DND-41 (cell line): Measurements from ENCODE around the gene CCDC137.

Experiments used
- EZH2 ChIP-seq: IDR thresholded peaks from 3 replicates; pipeline ENCODE4 v1.6.1; 2012; ENCODE audit warnings: borderline replicate concordance, low read depth, mild to moderate bottlenecking, moderate library complexity, low read length, inconsistent platforms; ENCODE audit not compliant: severe bottlenecking
- TF ChIP-seq, protein P1 (sequence below): IDR thresholded peaks from 2 replicates; pipeline ENCODE4 v1.5.1; 2012; ENCODE audit warnings: borderline replicate concordance, low read length, moderate library complexity, mild to moderate bottlenecking; ENCODE audit not compliant: poor library complexity, severe bottlenecking; ENCODE audit errors: extremely low read depth

- TF ChIP-seq, protein P1, sequence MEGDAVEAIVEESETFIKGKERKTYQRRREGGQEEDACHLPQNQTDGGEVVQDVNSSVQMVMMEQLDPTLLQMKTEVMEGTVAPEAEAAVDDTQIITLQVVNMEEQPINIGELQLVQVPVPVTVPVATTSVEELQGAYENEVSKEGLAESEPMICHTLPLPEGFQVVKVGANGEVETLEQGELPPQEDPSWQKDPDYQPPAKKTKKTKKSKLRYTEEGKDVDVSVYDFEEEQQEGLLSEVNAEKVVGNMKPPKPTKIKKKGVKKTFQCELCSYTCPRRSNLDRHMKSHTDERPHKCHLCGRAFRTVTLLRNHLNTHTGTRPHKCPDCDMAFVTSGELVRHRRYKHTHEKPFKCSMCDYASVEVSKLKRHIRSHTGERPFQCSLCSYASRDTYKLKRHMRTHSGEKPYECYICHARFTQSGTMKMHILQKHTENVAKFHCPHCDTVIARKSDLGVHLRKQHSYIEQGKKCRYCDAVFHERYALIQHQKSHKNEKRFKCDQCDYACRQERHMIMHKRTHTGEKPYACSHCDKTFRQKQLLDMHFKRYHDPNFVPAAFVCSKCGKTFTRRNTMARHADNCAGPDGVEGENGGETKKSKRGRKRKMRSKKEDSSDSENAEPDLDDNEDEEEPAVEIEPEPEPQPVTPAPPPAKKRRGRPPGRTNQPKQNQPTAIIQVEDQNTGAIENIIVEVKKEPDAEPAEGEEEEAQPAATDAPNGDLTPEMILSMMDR: no peak
- no peak for TF ChIP-seq EZH2
These were observed 7.5 kb upstream of the CCDC137 start for GRCh38 chr17:81659038-81659437.
